Activated CD4-positive, alpha-beta T cell treated with anti-CD3 and anti-CD28 coated beads, Interleukin-2, amount 50 U/mL, for 16 hours (primary cell): ENCODE measurements around the gene COPZ1.

Experiments
- DNase-seq: peaks from one replicate; pipeline ENCODE4 v3.0.0-alpha.2; 2020

Gene COPZ1

DNA sequence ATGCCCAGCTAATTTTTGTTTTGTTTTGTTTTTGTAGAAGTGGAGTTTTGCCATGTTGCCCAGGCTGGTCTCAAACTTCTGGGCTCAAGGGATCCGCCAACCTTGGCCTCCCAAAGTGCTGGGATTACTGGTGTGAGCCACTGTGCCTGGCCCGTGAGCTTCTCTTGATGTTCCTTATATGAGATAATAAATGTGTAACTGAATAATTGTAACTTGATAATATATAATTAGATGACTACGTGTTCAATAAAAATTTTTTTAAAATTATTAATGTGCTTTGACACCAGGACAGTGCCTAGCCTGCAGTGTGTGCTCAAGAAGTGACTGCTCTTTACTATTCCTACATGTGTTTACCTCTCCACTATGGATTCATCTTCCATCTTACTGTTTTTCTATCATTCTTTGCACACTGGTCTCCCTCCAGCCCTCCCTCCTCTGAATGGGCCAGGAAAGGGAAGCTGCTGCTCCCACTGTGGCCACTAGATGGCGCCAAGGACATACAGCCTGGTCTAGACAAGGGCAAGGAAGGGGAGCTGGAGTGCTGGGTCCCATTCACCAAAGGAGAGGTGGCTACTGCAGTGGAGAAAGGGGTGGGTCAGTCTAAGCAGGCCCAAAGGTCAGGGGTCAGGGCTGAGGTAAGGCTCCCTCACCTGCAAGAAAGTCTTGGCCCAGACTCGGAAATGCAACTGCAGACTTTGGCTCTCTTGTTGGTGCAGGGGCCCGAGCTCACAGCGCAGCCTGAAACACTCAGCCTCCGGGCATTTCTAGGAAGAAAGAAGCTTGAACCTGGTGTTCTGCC lies 74.3 kb downstream of the COPZ1 start:
- peak; percentile 86 for DNase-seq

DNA sequence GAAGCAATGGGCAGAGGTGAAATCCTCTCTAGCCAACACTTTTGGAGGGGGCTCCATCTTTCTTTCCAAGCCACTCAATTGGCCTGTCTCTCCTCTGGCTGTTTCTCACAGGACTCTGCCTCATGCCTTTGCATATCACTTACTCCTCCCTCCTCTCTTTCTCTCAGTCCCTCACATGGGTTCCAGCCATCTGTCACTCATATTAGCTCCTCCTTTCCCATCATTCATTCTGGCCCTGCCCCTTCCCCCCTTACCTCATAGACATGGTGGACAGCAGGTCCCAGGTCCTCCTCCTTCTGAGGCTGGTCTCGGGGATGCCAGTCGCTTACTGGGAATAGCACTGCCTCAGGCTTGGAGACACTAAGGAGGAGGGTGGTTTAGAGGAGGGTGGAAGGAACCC lies 76.2 kb downstream of the COPZ1 start:
- DNase-seq, result no peak
